ENCODE measurements around the gene EPS8L2. TPM values are rescaled to one million over a fixed set of nuclear protein-coding genes. Genes with fewer than 3 reads are reported as not detected.

The EPS8L2 gene
- total RNA-seq, 1 experiment from 2014 or later = 0.90 TPM

GRCh38 chr11:704228-704674 is 1.8 kb upstream of the EPS8L2 start:
- ChIA-PET CTCF (no interaction called here), POLR2A (ENCODE audit: low non-redundant PET) (no interaction called here)
- no peak overlapping the region for H3K4me3 ChIP-seq (ENCODE audit: low read depth, low read length, poor library complexity, severe bottlenecking)
- intact Hi-C loops (cut with micrococcal nuclease; ENCODE audit: unreplicated experiment) = no loop called here
- H3K4me1 ChIP-seq (ENCODE audit: insufficient read depth, low read length, poor library complexity, severe bottlenecking) = no peaks in the 10 kb centered on the region
- no TSS peak for BruUV-seq (replicated peaks)
- TF ChIP-seq EZH2 (IDR thresholded peaks at IDR 0.05; ENCODE audit: borderline replicate concordance, low read depth, low read length, poor library complexity, severe bottlenecking) (no peak), CTCF (conservative IDR thresholded peaks at IDR 0.05; ENCODE audit: low read depth, low read length) (no peak)
- H3K27me3 ChIP-seq (replicated peaks; ENCODE audit: insufficient read depth, low read depth, low read length, poor library complexity) = no peaks in the 10 kb centered on the region
- H3K27ac ChIP-seq (ENCODE audit: low read depth, low read length, poor library complexity, severe bottlenecking) = no peak overlapping the region
- DNase-seq (ENCODE audit: low spot score) = no peak
- no peaks in the 10 kb centered on the region for H3K36me3 ChIP-seq (ENCODE audit: insufficient read depth, low read length, poor library complexity, severe bottlenecking)
- no peaks in the 10 kb centered on the region for H3K9me3 ChIP-seq (ENCODE audit: low read depth, low read length, poor library complexity, severe bottlenecking)

GRCh38 chr11:704781-705645 is 1.0 kb upstream of the EPS8L2 start:
- no peaks in the 10 kb centered on the region for H3K27me3 ChIP-seq (replicated peaks; ENCODE audit: insufficient read depth, low read depth, low read length, poor library complexity)
- no peak overlapping the region for H3K4me3 ChIP-seq (ENCODE audit: low read depth, low read length, poor library complexity, severe bottlenecking)
- H3K27ac ChIP-seq (ENCODE audit: low read depth, low read length, poor library complexity, severe bottlenecking) = no peak overlapping the region
- CTCF ChIA-PET = no interaction called here
- BruUV-seq (replicated peaks) = no TSS peak
- no peaks in the 10 kb centered on the region for H3K36me3 ChIP-seq (ENCODE audit: insufficient read depth, low read length, poor library complexity, severe bottlenecking)
- no peak for DNase-seq (ENCODE audit: low spot score)
- no peaks in the 10 kb centered on the region for H3K9me3 ChIP-seq (ENCODE audit: low read depth, low read length, poor library complexity, severe bottlenecking)
- intact Hi-C loops (cut with micrococcal nuclease; ENCODE audit: unreplicated experiment) = no loop called here
- H3K4me1 ChIP-seq (ENCODE audit: insufficient read depth, low read length, poor library complexity, severe bottlenecking) = no peaks in the 10 kb centered on the region
- POLR2A ChIA-PET (ENCODE audit: low non-redundant PET) = no interaction called here
- TF ChIP-seq CTCF (conservative IDR thresholded peaks at IDR 0.05; ENCODE audit: low read depth, low read length) (no peak), EZH2 (IDR thresholded peaks at IDR 0.05; ENCODE audit: borderline replicate concordance, low read depth, low read length, poor library complexity, severe bottlenecking) (no peak)

GRCh38 chr11:706439-706956 is 467 bp downstream of the EPS8L2 start:
- H3K9me3 ChIP-seq (ENCODE audit: low read depth, low read length, poor library complexity, severe bottlenecking) = no peaks in the 10 kb centered on the region
- no peaks in the 10 kb centered on the region for H3K36me3 ChIP-seq (ENCODE audit: insufficient read depth, low read length, poor library complexity, severe bottlenecking)
- intact Hi-C loops (cut with micrococcal nuclease; ENCODE audit: unreplicated experiment) = no loop called here
- H3K4me1 ChIP-seq (ENCODE audit: insufficient read depth, low read length, poor library complexity, severe bottlenecking) = no peaks in the 10 kb centered on the region
- H3K4me3 ChIP-seq (ENCODE audit: low read depth, low read length, poor library complexity, severe bottlenecking) = peak overlapping the region; percentile 31
- no peak overlapping the region for H3K27ac ChIP-seq (ENCODE audit: low read depth, low read length, poor library complexity, severe bottlenecking)
- BruUV-seq (replicated peaks) = no TSS peak
- no peak for DNase-seq (ENCODE audit: low spot score)
- H3K27me3 ChIP-seq (replicated peaks; ENCODE audit: insufficient read depth, low read depth, low read length, poor library complexity) = no peaks in the 10 kb centered on the region
- ChIA-PET CTCF (no interaction called here), POLR2A (ENCODE audit: low non-redundant PET) (no interaction called here)
- no peak for TF ChIP-seq EZH2 (IDR thresholded peaks at IDR 0.05; ENCODE audit: borderline replicate concordance, low read depth, low read length, poor library complexity, severe bottlenecking)
- no peak for TF ChIP-seq CTCF (conservative IDR thresholded peaks at IDR 0.05; ENCODE audit: low read depth, low read length)

Data from A673 (cell line).